Stimulated activated CD4-positive, alpha-beta T cell treated with anti-CD3 and anti-CD28 coated beads, Interleukin-12 subunit alpha, Interleukin-12 subunit beta, amount 100 ng/mL, for 4 hours (primary cell): ENCODE measurements around the gene PHF2.
"Not testable (repeated sequence)": the region's sequence is repeated elsewhere in the genome, so short reads cannot be mapped to it uniquely, and the experiment has no call there.

Experiments
- DNase-seq: peaks from one replicate; pipeline ENCODE4 v3.0.0-alpha.2; 2020

The PHF2 gene

GRCh38 chr9:93669116-93669957 is 93.0 kb downstream of the PHF2 start:
- DNase-seq: no peak

DNA sequence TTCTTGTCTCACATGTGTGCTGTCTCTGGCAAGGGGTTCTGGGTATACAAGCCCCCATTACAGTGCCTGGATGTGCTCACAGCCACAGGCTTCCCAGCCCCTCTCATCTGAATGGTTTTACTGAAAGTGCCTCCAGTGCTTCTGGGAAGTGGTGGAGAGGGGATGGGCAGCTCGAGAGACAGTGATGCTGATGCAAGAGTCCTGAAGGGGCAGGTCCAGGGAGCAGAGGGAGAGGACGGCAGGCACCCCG is 93.5 kb downstream of the PHF2 start:
- DNase-seq: no peak

- DNase-seq: no peak
Measured at GRCh38 chr9:93670208-93671019, 94.0 kb downstream of the PHF2 start.

- no peak for DNase-seq
Measured at GRCh38 chr9:93671020-93671338, 94.6 kb downstream of the PHF2 start.

DNA sequence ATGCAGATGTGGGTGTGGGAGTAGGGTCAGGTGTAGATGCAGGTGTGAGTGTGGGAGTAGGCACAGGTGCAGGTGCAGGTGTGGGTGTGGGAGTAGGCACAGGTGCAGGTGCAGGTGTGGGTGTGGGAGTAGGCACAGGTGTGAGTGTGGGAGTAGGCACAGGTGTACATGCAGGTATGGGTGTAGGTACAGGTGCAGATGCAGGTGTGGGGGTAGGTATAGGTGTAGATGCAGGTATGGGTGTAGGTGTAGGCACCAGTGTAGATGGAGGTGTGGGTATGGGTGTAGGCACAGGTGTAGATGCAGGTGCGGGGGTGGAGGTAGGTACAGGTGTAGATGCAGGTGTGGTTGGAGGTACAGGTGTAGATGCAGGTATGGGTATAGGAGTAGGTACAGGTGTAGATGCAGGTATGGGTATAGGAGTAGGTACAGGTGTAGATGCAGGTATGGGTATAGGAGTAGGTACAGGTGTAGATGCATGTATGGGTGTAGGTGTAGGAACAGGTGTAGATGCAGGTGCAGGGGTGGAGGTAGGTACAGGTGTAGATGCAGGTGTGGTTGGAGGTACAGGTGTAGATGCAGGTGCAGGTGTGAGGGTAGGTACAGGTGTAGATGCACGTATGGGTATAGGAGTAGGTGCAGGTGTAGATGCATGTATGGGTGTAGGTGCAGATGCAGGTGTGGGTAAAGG is 96.1 kb downstream of the PHF2 start:
- DNase-seq: not testable (repeated sequence)

DNA sequence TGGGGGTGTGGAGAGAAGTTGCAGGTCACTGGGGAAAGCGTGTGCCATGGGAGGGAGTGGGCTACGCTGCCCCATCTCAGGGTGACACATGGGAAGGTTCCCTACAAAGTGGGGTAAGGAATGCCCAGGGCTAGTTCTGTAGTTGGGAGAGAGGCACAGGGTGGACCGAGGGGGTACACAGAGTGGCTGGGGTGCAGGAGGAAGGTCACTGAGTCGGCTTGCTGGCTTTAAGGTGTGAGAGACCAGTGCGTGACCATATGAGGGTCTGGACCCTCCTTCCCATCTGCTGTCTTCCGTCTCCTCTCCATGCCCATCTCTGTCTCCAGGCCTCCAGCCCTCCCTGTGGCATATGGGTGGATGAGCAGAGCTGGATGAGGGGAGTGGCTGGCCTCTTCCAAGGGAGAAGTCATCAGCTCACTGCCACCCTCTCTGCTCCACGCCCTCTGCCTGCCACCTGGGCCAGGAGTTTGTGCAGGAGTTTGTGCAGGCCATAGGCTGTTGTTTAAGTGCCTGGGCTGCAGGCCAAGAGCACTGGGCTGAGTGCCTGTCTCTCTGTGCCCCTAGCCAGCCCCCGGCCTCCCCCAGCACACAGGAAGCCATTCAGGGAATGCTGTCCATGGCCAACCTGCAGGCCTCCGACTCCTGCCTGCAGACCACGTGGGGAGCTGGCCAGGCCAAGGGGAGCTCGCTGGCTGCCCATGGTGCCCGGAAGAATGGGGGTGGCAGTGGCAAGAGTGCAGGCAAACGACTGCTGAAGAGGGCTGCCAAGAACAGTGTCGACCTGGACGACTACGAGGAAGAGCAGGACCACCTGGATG is 96.8 kb downstream of the PHF2 start:
- DNase-seq: no peak

GRCh38 chr9:93673839-93674334 is 97.5 kb downstream of the PHF2 start:
- no peak for DNase-seq

- no peak for DNase-seq
Measured at GRCh38 chr9:93674580-93675335, 98.4 kb downstream of the PHF2 start.

DNA sequence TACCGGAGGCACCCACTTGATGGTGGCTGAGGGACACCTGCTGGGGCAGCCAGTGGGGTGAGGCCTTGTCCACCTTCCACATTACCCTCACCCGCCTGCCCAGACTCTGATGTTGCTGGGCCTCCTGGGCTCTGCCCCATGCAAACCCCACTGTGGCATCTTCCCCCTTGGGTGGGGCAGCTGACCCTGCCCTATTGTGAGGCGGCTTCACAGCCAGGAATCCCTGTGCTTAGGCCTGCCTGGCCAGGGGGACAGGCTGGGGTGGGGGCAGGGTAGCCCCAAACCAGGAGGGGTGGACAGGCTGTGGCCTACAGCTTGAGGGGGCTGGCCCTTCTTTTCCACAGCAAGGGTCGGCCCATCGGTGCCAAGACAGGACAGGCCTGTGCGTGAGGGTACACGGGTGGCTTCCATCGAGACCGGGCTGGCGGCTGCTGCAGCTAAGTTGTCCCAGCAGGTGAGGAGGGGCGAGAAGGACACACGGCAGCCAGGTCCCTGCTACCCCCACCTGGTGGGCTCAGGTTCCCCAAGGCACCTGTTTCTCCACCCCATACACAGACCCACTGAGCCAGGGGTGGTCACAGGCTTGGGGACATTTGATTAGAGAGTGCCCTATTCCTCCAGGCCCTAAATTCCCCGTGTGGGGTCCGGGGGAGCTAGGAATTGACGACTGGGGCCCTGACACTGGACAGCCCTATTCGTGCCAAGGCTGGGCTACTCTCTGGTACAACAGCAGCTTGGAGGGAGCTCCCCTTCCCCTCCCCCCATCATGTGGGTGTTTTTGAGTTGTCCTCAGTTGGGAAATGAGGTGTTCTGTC is 99.2 kb downstream of the PHF2 start:
- no peak for DNase-seq

- no peak for DNase-seq
Measured at GRCh38 chr9:93676310-93677047, 100.1 kb downstream of the PHF2 start.

DNA sequence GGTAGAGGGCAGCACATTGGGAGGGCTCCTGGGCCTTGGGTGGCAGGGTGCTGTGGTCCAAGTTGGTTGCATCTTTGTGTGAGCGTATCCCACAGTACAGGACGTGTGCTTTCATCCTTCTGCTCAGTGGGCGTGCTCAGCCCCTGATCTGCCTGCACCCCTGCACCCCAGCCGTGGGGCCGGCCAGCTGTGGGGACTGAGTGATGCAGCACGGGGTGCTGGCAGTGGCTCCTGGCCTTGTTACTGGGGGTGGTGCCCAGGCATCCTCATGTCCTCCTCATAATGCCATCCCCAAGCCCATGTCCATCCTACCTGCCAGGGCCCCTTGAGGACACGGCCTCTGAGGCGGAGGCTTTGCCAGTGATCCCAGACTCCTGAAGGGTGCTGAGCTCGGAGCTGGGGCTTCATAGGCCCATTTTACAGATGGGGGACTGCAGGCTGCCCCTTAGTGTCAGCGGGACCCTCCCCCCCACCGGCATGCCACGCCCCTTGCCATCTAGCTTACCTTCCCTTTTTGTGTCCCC is 100.7 kb downstream of the PHF2 start:
- no peak for DNase-seq

- no peak for DNase-seq
Measured at GRCh38 chr9:93677641-93678136, 101.3 kb downstream of the PHF2 start.

DNA sequence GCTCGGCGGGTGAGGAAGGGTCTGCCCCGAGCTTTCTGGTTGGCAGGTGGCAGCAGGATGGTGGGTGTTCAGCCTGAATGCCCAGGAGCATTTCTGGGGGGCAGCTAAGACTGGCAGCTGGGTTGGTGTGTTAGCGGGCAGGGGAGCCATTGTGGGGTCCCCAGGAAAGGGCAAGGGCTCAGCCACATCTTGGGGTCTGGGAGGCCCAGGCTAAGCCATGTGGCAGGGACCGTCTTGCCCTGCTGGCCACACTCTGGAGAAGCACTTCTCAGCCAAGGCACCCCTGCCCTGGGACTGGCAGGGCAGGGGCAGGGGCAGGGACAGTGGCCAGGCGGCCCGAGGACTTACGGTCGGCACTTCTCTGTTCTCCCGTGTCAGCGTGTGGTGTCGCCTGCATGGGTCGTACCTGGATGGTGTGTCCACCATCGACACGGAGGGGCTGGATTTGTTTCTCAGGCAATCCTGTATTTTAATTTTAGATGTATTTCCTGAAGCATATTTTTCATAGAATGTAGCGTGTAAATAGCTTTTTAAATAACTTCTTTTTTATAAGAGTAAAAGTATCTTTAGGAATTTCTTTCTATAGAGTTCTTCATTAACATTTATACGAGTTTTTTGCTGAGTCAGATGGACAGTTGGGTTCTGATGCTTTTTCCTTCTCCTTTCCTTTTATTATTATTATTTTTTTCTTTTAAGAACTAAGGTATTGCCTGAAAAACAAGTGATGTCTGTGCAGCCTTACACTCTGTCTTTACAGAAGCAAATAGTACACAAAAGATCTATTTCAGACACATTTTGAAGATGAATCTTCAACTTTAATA is 102.0 kb downstream of the PHF2 start:
- DNase-seq: no peak

DNA sequence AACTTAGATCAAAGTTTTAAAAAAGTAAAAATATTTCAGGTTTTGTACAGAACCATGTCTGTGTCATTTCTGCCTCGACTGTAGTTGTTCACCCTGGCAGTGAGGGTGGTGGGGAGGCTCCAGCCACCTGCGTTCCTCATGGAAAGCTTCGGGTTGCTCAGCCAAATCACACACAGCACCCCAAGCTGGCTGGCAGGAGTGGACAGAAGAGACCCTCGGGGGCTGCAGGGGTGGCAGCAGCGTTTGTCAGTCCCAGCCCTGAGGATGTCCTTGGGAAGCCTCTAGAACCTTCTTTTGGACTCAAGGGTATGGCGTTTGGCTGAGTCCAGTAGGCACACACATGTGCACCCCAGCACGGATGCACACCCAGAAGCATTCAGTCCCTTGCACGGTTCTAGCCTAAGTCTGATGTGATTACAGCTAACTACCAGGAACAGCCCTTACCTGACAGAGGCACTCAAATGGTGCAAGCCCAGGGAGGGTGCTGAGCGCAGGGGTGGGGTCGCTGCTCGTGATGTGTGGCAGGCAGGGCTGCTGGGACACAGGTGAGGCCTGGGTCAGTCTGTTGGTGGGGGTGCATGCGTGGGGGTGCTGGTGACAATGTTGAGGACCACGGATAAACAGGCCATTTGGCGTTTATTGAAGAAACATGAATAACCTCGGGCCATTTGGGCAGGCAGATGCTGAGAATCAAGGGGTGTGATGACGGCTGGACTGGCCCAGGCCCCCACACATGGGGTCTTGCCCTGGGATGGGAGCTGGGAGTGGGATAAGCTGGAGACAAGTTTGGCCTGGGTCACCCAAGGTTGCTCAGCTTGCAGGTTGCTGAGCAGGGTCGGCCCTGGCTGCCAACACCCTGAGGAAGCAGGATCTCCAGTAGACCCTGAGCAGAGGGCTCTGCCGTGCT is 103.4 kb downstream of the PHF2 start:
- no peak for DNase-seq

- DNase-seq: no peak
Measured at GRCh38 chr9:93680443-93681268, 104.3 kb downstream of the PHF2 start.

- DNase-seq: no peak
Measured at GRCh38 chr9:93681269-93682154, 105.1 kb downstream of the PHF2 start.
